Medulla oblongata (tissue), 1 donor: Measurements from ENCODE around the gene TRPM4.
"Not testable (repeated sequence)": the region's sequence is repeated elsewhere in the genome, so short reads cannot be mapped to it uniquely, and the experiment has no call there.

Source experiments
- DNase-seq: peaks from one replicate; pipeline ENCODE4 v3.0.0-alpha.2; 2015; ENCODE audit errors: extremely low spot score

TRPM4 gene

DNA sequence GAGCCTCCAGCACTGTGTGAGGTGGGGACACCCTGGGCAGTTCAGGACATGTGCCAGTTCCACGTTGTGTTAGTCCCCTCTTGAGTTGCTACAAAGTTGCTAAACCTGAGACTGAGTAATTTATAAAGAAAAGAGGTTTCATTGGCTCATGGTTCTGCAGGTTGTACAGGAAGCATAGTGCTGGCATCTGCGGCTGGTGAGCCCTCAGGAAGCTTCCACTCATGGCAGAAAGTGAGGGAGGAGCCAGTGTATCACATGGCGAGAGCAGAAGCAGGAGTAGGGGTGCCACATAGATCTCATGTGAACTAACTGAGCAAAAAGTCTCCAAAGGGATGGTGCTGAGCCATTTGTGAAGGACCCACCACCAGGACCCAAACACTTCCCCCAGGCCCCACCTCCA lies 33.2 kb downstream of the TRPM4 start:
- DNase-seq, result no peak

DNA sequence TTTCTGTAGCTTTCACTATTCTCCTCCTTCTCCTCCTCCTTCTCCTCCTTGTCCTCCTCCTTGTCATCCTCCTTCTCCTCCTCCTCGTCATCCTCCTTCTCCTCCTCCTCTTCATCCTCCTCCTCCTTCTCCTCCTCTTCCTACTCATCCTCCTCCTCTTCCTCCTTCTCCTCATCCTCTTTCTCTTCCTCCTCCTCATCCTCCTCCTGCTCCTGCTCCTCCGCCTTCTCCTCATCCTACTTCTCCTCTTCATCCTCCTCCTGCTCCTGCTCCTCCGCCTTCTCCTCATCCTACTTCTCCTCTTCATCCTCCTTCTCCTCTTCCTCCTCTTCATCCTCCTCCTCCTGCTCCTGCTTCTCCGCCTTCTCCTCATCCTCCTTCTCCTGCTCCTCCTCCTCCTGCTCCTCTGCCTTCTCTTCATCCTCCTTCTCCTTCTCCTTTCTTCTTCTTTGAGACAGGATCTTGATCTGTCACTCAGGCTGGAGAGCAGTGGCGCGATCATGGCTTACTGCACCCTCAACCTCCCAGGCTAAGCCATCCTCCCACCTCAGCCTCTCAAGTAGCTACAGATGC lies 36.3 kb downstream of the TRPM4 start:
- no peak for DNase-seq

DNA sequence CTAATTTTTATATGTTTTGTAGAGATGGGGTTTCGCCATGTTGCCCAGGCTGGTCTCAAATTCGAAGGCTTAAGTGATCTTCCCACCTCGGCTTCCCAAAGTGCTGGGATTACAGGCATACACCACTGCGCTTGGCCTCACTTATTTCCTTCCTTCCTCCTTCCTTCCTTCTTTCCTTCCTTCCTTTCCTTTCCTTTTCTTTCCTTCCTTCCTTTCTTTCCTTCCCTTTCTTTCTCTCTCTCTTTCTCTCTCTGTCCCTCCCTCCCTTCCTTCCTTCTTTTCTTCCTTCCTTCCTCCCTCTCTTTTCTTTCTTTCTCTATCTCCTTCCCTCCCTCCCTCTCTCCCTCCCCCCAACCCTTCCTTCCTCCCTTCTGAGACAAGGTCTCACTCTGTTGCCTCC lies 36.8 kb downstream of the TRPM4 start:
- no peak for DNase-seq

DNA sequence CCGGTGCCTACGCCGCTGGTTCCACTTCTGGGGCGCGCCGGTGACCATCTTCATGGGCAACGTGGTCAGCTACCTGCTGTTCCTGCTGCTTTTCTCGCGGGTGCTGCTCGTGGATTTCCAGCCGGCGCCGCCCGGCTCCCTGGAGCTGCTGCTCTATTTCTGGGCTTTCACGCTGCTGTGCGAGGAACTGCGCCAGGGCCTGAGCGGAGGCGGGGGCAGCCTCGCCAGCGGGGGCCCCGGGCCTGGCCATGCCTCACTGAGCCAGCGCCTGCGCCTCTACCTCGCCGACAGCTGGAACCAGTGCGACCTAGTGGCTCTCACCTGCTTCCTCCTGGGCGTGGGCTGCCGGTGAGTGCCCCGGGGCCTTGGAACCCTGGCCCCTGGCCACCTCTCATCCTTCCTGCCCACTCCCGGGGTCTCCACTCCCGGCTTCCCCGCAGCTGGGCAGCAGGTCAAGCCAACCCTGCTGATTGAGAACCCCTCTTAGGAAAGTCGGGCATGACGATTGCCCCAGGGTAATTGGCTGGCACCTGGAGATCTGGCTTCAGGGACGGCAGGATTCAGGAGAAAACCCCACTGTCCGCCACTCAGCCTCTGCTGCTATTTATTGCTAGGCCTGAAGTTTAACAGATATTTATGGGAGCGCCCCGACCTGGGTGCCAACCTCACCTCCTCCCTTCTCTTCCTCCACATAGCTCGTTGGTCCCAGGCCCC lies 39.1 kb downstream of the TRPM4 start:
- no peak for DNase-seq

DNA sequence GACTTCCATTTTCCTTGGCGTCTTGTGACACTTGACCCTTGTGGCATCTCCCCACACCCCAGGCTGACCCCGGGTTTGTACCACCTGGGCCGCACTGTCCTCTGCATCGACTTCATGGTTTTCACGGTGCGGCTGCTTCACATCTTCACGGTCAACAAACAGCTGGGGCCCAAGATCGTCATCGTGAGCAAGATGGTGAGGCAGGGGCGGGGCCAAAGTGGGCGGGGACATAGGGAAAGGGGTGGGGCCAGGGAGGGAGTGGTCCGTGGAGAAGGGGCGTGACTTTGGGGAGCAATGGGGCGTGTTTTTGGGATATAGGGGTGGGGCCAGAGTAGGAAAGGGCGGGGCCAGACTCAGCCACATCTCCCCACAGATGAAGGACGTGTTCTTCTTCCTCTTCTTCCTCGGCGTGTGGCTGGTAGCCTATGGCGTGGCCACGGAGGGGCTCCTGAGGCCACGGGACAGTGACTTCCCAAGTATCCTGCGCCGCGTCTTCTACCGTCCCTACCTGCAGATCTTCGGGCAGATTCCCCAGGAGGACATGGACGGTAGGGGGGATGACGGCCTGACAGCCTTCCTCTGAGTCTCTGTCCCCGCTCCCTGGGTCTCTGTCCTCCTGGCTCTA lies 42.8 kb downstream of the TRPM4 start:
- DNase-seq, result no peak

DNA sequence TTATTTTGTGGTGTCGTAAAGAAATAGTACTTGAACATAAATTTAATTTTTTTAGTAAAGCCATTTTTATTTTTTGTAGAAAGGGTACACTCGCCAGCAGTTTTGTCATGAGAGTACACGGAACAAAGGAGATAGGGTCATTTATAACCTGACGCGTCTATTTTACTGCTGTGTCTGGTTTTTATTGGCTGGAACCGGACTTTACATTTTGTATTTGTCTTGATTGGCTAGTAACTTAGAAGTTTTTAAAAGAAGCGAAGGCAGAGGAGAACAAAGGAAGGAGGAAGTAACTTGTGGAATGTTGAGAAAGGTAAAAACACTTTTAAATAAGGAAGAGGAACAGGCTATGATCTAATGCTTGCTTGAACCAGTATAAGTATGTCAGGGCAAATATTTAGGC lies 43.5 kb downstream of the TRPM4 start:
- DNase-seq, result no peak

DNA sequence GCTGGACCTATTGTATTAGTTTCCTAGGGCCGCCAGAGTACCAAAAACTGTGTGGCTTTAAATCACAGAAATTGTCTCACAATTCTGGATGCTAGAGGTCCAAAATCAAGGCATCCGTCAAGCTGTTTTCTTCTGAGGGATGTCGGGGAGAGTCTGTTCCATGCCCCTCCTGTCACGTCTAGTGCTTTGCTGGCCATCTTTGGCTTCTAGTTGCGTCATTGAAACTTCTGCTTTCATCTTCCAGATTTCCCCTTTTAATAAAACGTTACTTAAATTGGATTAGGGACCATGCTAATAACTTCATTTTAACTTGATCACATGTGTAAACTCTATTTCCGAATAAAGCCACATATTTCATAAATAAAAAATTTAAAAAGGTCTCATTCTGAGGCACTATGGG lies 47.5 kb downstream of the TRPM4 start:
- peak; percentile 63 for DNase-seq

DNA sequence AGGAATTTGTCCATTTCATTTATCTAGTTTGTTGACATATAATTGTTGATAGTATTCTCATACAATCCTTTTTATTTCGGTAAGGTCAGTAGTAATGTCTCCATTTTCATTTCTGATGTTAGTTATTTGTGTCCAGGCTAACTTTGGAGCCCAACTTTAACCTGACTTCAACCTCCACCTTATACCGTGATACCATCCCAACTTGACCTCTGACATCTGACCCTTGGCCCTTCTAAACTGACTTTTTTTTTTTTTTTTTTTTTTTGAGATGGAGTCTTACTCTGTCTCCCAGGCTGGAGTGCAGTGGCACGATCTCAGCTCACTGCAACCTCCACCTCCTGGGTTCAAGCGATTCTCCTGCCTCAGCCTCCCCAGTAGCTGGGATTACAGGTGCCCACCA lies 51.9 kb downstream of the TRPM4 start:
- DNase-seq, result not testable (repeated sequence)

DNA sequence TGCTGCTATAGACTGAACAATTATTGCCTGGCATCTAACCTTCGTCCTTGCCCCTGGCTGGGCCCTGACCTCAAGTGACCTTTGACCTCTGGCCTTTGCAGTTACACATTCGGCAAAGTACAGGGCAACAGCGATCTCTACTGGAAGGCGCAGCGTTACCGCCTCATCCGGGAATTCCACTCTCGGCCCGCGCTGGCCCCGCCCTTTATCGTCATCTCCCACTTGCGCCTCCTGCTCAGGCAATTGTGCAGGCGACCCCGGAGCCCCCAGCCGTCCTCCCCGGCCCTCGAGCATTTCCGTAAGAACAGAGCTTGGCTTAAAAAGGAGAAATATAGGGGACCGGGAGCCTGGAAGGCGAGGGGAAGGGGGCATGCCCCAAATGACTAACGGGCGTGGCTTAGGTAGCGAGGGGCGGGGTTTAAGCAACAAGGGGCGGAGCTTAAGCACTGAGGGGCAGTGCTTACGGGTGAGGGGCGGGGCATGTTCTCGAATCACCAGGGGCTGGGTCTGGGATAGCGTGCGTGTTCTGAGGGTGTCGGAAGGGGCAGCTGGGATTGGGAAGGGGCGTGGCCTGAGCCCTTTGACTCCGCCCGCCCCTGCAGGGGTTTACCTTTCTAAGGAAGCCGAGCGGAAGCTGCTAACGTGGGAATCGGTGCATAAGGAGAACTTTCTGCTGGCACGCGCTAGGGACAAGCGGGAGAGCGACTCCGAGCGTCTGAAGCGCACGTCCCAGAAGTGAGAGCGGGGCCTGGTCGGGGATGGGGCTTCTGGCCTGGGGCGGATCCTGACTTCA lies 52.7 kb downstream of the TRPM4 start:
- peak; percentile 9 for DNase-seq

DNA sequence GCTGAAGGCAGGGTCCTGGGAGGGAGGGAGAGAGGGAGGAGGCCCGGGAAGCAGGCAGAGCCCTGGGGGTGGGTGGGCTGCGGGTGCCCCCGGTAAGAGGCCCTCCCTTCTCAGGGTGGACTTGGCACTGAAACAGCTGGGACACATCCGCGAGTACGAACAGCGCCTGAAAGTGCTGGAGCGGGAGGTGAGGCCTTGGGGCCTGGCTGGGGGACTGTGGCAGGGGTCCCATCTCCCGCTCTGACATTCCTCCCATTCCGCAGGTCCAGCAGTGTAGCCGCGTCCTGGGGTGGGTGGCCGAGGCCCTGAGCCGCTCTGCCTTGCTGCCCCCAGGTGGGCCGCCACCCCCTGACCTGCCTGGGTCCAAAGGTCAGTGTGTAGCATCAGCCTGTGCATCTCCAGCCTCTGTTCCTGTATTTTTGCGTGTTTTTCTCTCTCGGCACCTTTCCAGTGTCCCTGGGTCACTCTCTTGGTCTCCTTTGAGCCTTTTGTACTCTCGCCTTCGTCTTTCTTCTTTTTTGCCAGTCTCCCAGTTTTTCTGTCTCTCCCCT lies 53.4 kb downstream of the TRPM4 start:
- DNase-seq, result no peak

DNA sequence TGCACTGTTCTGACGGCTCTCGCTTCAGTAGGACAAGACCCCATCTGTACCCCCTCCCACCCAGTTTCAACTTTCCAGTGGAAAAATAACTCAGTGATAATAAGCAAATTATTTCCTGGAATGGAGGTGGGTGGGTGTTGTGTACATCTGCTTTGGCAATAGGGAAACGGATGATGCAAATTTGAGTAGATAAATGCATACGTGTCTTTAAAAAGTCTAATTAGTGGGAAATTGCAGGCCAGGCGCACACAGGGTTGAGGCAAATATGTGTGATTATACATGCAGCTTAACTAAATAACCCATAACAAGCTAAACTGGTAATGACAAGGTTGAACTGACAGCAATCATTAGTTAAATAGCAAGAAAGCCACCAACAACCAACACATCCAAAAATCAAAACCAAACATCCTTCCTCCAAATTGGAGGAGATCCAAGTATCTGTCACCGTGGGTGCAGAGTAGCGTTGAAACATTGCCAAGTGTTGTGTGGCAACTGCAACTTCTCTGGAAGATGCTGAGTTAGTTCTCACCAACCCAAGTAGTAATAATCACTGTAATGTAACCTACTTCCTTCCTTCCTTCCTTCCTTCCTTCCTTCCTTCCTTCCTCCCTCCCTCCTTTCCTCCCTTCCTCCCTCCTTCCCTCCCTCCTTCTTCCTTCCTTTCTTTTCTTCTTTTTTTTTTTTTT lies 54.6 kb downstream of the TRPM4 start:
- DNase-seq, result no peak

DNA sequence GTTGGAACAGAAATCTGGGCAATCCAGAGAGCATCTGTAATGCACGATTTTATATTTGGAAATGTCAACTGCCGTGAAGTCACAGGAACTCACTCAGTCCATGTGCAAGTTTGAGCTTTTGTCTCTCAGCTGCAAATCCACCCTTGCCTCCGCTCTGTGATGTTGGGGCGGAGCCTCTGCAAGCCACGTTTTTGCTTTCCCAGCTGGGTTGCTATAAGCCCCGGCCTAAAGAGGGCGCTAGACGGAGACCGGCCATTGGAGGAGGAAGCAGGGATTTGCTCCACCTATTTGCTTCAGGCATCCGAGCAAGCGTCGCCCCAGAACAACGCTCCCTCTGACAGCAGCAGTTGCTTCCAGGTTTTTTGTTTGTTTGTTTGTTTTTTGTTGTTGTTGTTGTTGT lies 56.2 kb downstream of the TRPM4 start:
- DNase-seq, result no peak

DNA sequence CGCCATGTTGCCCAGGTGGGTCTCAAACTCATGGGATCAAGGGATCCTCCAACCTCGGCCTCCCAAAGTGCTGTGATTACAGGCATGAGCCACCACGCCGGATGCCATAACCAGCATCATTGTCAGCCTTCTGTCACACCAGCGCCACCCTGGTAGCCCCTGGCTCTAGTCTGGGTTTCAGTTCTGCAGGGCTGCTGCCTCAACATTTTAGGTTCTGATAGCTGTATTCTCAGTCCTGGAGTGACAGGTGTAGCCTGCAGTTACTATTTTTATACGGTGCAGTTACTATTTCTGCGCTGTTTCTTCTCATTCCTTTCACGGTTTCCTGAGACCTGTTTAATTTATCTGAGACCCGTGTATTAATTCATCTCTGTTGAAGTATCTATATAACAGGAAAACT lies 57.1 kb downstream of the TRPM4 start:
- no peak for DNase-seq

DNA sequence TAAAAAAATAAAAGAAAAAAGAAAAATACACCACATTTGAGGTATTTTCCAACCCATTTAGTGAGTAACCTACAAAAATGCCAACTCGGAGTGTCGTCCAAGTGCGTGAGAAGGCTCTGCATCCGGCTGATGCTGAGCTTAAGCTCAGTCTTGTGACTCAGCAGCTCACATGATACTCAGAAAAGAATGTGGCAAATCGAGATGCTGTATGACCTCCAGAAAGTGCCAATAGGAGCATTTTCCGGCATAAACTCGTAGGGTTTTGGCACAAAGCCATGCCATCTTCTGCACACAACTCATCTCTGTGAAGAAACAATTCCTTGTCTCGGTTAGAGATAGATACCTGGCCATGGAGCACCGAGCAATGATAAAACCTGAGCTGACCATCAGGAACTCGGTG lies 58.5 kb downstream of the TRPM4 start:
- no peak for DNase-seq

DNA sequence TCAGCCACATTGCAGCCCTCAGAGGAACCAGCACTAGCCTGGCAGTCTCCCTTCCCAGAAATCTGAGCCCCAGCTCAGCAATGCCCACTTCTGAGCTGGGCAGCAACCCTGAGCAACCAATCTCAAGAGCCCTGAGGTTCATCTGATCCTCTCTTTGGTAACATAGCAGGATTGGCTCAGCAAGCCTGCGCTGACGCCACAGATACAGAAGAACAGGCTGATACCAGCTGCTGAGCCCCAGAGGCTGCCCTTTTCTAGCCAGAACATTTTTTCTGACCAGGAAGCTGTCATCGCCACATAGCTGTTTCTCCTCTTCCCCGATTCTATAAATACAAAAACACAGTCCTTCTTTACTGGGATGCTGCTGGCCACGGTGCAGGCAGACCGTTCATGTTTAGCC lies 59.8 kb downstream of the TRPM4 start:
- DNase-seq, result no peak

DNA sequence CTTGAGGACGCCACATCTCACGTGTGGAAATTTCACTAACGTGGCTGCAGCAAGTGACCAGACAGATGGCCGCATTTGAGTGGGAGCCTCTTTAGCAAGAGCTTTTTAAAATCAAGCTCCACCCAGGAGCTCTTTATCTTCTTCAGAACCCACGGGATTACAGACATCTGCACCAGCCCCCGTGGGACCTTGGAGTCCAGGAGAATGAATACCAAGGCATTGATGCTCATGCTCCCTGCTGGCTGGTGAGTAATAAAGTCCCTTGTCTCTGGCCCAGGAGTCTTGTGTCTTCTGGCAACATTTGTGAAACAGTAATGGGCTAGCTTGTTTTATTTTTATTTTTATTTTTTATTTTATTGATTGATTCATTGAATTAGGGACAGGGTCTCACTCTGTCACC lies 64.4 kb downstream of the TRPM4 start:
- DNase-seq, result no peak

DNA sequence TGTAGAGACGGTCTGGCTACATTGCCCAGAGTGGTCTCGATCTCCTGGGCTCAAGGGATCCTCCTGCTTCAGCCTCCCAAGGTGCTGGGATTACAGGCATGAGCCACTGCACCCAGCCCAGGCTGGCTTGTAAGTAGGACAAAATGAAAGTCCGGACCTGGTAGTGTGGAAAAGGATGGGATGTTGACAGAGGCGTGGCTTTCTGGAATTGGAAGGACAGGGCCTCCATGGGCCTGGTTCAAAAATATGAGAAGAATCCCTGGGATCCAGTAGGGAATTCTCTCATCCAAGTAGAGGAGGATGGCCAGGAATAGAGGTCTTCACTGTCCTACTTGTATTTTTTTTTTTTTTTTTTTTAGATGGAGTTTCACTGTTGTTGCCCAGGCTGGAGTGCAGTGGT lies 64.9 kb downstream of the TRPM4 start:
- DNase-seq, result no peak

DNA sequence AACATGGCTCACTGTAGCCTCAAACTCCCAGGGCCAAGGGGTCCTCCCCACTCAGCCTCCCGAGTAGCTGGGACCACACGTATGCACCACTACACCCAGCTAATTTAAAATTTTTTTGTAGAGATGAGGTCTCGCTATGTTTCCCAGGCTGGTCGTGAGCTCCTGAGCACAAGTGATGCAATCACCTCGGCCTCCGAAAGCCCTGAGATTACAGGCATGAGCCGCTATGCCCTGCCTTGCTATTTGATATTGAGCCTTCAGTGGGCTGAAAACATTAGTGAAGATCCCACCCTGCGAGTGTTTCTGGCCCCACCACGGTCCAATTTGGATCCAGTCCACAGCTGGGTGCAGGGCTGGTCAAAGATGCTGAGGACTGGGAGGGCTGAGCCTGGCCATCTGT lies 65.9 kb downstream of the TRPM4 start:
- no peak for DNase-seq

DNA sequence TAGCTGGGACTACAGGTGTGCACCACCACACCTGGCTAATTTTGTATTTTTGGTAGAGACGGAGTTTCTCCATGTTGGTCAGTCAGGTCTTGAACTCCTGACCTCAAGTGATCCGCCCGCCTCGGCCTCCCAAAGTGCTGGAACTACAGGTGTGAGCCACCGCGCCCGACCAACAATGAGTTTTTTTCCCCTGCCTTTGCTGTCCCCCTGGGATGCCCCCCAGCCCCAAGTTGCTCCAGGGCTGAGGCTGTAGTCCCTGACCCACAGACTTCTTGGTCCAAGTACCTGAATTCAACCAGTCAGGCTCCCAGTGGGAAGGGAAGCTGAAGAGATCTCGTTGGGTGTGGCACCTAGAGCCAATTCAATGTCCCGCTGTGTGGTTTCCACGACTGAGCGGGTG lies 66.8 kb downstream of the TRPM4 start:
- DNase-seq, result not testable (repeated sequence)

DNA sequence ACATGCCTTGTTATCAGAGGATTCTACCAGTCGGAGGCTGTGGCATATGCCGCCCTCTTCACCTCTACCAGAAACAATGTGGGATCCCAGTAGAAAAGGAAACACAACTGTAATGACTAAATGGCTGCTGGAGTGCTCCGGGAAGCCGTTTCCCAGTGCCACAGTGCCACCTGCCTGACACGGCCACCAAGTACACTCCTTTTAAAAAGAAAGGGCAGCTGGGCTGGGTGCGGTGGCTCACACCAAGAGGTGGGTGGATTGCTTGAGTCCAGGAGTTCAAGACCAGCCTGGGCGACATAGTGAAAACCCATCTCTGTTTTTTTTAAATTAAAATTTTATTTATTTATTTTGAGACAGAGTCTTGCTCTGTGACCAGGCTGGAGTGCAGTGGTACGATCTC lies 67.3 kb downstream of the TRPM4 start:
- DNase-seq, result no peak

DNA sequence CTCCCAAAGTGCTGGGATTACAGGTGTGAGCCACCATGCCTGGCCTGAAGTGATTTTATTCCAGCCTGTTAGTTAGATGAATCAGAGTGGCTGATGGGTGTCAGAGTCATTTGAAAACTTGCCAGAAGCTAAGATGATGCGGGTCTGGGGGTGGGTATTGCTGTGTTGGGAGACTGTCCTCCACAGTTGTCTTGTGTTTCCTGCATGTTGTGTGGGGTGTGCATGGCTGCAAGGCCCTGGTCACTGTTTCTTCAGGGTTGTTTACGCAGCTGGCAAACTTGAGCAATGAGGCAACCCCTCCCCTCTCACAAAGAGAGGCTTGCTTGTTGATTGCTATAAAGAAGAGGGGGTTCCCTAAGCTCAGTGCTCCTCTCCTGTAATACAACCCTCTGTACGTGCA lies 71.8 kb downstream of the TRPM4 start:
- DNase-seq, result no peak

DNA sequence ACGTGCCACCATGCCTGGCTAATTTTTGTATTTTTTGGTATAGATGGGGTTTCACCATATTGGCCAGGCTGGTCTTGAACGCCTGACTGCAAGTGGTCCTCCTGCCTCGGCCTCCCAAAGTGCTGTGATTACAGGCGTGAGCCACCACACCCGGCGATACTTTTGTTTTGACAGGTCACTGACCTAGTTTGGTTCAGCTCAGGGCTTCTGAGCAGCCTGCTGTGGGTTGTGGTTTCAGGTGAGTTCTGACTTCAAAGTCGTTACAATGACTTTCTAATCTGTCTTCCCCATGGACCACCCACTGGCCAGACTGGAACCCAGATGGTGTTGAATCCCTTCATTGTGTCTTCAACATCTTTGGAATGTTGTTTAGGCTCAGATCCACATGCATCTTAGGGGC lies 73.8 kb downstream of the TRPM4 start:
- no peak for DNase-seq
